Suprapubic skin (tissue), 4 donors: ENCODE measurements around the gene CHST11. TPM values are rescaled to one million over a fixed set of nuclear protein-coding genes. Genes with fewer than 3 reads are reported as not detected.

Experiments
- DNase-seq, 2 donors: peaks; one replicate each; pipeline ENCODE4 v3.0.0-alpha.2; 2019; ENCODE audit warnings: low spot score in 2 of 2
- H3K27ac ChIP-seq: fragments of 200-600 bp; sonication (generic); one replicate; pipeline ENCODE4 v1.5.1; 2019
- H3K27me3 ChIP-seq: fragments of 200-600 bp; sonication (generic); one replicate; pipeline ENCODE4 v1.5.1; 2019
- H3K36me3 ChIP-seq: fragments of 200-600 bp; sonication (generic); one replicate; pipeline ENCODE4 v1.5.1; 2019
- H3K4me1 ChIP-seq: fragments of 200-600 bp; sonication (generic); one replicate; pipeline ENCODE4 v1.5.1; 2019
- H3K4me3 ChIP-seq: fragments of 200-600 bp; sonication (generic); one replicate; pipeline ENCODE4 v1.5.1; 2019; ENCODE audit warnings: mild to moderate bottlenecking
- H3K9me3 ChIP-seq: fragments of 200-600 bp; sonication (generic); one replicate; pipeline ENCODE4 v1.5.1; 2019
- CTCF ChIP-seq, 2 donors: fragments of 200-600 bp in 1 of 2; fragments of 450-650 bp in 1 of 2; sonication (generic) in 1 of 2; IDR thresholded peaks; one replicate each; pipeline ENCODE4 v1.5.1; 2016 to 2019; ENCODE audit warnings: antibody characterized with exemption in 2 of 2, mild to moderate bottlenecking in 1 of 2, moderate library complexity in 1 of 2
- EP300 ChIP-seq: sonication (generic); formaldehyde crosslinking; IDR thresholded peaks from one replicate; pipeline ENCODE4 v1.6.1; 2017; ENCODE audit warnings: antibody characterized with exemption
- POLR2A ChIP-seq, 2 donors: fragments of 450-650 bp; IDR thresholded peaks; one replicate each; pipeline ENCODE4 v1.6.1; 2017; ENCODE audit warnings: antibody characterized with exemption in 2 of 2, mild to moderate bottlenecking in 2 of 2, moderate library complexity in 2 of 2
- POLR2AphosphoS5 ChIP-seq, 3 donors: sonication (generic); formaldehyde crosslinking; IDR thresholded peaks; one replicate each; pipeline ENCODE4 v1.6.1; 2017; ENCODE audit warnings: antibody characterized with exemption in 3 of 3
- WGBS: methylation state at CpG from one replicate; pipeline ENCODE4 v1.1.5; 2018; 5-methylcytosine and 5-hydroxymethylcytosine counted together
- total RNA-seq, 4 donors: library from RNA; depleted of rRNA; stranded (reverse); fragments of >200 nt; gene quantifications; one replicate each; pipeline ENCODE4 v1.1.0, GENCODE V29; 2016

The CHST11 gene
- total RNA-seq, 4 donors from 2014 or later = 1.8 to 5.8 (median 3.8) TPM

- Histone ChIP-seq H3K4me3 (no peak overlapping the region), H3K4me1 (peaks cover 19% of the 10 kb centered on the region), H3K9me3 (no peaks in the 10 kb centered on the region), H3K27ac (no peak overlapping the region), H3K27me3 (no peaks in the 10 kb centered on the region), H3K36me3 (no peaks in the 10 kb centered on the region)
- DNase-seq = no peak
- TF ChIP-seq POLR2A (IDR thresholded peaks at IDR 0.05) (no peak), EP300 (no peak), POLR2AphosphoS5 (IDR thresholded peaks at IDR 0.05) (no peak), CTCF (IDR thresholded peaks at IDR 0.05) (no peak)
- whole genome bisulfite sequencing = 90% methylated on average over 3 of the region's 3 CpGs
Measured at GRCh38 chr12:104751594-104751993, 294.8 kb downstream of the CHST11 start.

GRCh38 chr12:104752016-104752415 lies 295.3 kb downstream of the CHST11 start:
- peaks cover 18% of the 10 kb centered on the region for H3K4me1 ChIP-seq
- H3K9me3 ChIP-seq = no peaks in the 10 kb centered on the region
- H3K27ac ChIP-seq = no peak overlapping the region
- DNase-seq = no peak
- WGBS = 100% methylated on average over 4 of the region's 4 CpGs
- H3K36me3 ChIP-seq = peaks cover 2% of the 10 kb centered on the region
- no peak overlapping the region for H3K4me3 ChIP-seq
- no peaks in the 10 kb centered on the region for H3K27me3 ChIP-seq
- TF ChIP-seq POLR2A (IDR thresholded peaks at IDR 0.05) (no peak), POLR2AphosphoS5 (IDR thresholded peaks at IDR 0.05) (no peak), EP300 (no peak), CTCF (IDR thresholded peaks at IDR 0.05) (no peak)

- Histone ChIP-seq H3K4me1 (peaks cover 11% of the 10 kb centered on the region), H3K27ac (no peak overlapping the region), H3K9me3 (no peaks in the 10 kb centered on the region), H3K27me3 (no peaks in the 10 kb centered on the region), H3K4me3 (no peak overlapping the region), H3K36me3 (peaks cover 7% of the 10 kb centered on the region)
- DNase-seq = no peak
- TF ChIP-seq EP300 = no peak
- no peak for TF ChIP-seq POLR2AphosphoS5 (IDR thresholded peaks at IDR 0.05)
- TF ChIP-seq CTCF (IDR thresholded peaks at IDR 0.05) = no peak
- no peak for TF ChIP-seq POLR2A (IDR thresholded peaks at IDR 0.05)
- WGBS = 88% methylated on average over 7 of the region's 7 CpGs
Measured at GRCh38 chr12:104752881-104753280, 296.1 kb downstream of the CHST11 start.

- H3K4me3 ChIP-seq = no peak overlapping the region
- WGBS = 97% methylated on average over 13 of the region's 20 CpGs
- no peaks in the 10 kb centered on the region for H3K27me3 ChIP-seq
- H3K27ac ChIP-seq = no peak overlapping the region
- H3K9me3 ChIP-seq = no peaks in the 10 kb centered on the region
- H3K4me1 ChIP-seq = no peaks in the 10 kb centered on the region
- TF ChIP-seq POLR2A (IDR thresholded peaks at IDR 0.05) (no peak), CTCF (IDR thresholded peaks at IDR 0.05) (no peak), POLR2AphosphoS5 (IDR thresholded peaks at IDR 0.05) (no peak), EP300 (no peak)
- H3K36me3 ChIP-seq = peaks cover 7% of the 10 kb centered on the region
- no peak for DNase-seq
Measured at GRCh38 chr12:104756901-104757300, 300.2 kb downstream of the CHST11 start.

- 93% methylated on average over 4 of the region's 4 CpGs for WGBS
- Histone ChIP-seq H3K4me1 (no peaks in the 10 kb centered on the region), H3K36me3 (peaks cover 7% of the 10 kb centered on the region), H3K27me3 (no peaks in the 10 kb centered on the region), H3K27ac (no peak overlapping the region), H3K4me3 (no peak overlapping the region), H3K9me3 (no peaks in the 10 kb centered on the region)
- DNase-seq = no peak
- TF ChIP-seq CTCF (IDR thresholded peaks at IDR 0.05) (no peak), POLR2A (IDR thresholded peaks at IDR 0.05) (no peak), POLR2AphosphoS5 (IDR thresholded peaks at IDR 0.05) (no peak), EP300 (no peak)
Measured at GRCh38 chr12:104758771-104759170, 302.0 kb downstream of the CHST11 start.
